AG09309 (cell line): Measurements from ENCODE around the gene C20orf204.
A peak's percentile ranks its signal among the peaks of the same experiment; 100 is the strongest.

ENCODE experiments used
- DNase-seq: peaks from one replicate; pipeline ENCODE4 v3.0.0-alpha.2; 2010; ENCODE audit warnings: low read depth
- H3K4me3 ChIP-seq: 2 replicates; pipeline ENCODE4 v1.5.1; 2011; ENCODE audit warnings: mild to moderate bottlenecking, low read depth, low read length, moderate library complexity; ENCODE audit not compliant: control insufficient read depth
- TF ChIP-seq, protein P1 (sequence below): IDR thresholded peaks from 2 replicates; pipeline ENCODE4 v1.5.1; 2011; ENCODE audit warnings: mild to moderate bottlenecking, low read depth, low read length, inconsistent platforms; ENCODE audit not compliant: insufficient read depth, control insufficient read depth; ENCODE audit errors: missing control alignments

C20orf204 gene

DNA sequence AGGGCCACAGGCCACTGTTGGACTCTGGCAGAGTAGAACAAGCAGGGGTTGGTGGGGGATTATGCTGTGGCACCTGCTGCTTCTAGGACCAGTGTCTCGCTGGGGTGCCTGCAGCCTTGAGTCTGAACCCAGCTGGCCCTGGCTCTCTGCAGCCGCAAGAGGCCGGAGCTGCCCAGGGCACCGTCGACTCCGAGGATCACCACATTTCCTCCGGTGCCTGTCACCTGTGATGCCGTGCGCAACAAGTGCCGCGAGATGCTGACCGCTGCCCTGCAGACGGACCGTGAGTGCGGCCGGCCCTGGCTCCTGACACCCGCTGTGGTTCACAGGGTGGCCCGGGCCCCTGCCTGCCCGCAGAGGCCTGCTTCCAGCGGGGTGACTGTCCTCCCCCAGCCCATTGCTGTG, 33.2 kb downstream of the C20orf204 start:
- no peak for DNase-seq
- TF ChIP-seq, protein P1, sequence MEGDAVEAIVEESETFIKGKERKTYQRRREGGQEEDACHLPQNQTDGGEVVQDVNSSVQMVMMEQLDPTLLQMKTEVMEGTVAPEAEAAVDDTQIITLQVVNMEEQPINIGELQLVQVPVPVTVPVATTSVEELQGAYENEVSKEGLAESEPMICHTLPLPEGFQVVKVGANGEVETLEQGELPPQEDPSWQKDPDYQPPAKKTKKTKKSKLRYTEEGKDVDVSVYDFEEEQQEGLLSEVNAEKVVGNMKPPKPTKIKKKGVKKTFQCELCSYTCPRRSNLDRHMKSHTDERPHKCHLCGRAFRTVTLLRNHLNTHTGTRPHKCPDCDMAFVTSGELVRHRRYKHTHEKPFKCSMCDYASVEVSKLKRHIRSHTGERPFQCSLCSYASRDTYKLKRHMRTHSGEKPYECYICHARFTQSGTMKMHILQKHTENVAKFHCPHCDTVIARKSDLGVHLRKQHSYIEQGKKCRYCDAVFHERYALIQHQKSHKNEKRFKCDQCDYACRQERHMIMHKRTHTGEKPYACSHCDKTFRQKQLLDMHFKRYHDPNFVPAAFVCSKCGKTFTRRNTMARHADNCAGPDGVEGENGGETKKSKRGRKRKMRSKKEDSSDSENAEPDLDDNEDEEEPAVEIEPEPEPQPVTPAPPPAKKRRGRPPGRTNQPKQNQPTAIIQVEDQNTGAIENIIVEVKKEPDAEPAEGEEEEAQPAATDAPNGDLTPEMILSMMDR: no peak
- no peak overlapping the region for H3K4me3 ChIP-seq

DNA sequence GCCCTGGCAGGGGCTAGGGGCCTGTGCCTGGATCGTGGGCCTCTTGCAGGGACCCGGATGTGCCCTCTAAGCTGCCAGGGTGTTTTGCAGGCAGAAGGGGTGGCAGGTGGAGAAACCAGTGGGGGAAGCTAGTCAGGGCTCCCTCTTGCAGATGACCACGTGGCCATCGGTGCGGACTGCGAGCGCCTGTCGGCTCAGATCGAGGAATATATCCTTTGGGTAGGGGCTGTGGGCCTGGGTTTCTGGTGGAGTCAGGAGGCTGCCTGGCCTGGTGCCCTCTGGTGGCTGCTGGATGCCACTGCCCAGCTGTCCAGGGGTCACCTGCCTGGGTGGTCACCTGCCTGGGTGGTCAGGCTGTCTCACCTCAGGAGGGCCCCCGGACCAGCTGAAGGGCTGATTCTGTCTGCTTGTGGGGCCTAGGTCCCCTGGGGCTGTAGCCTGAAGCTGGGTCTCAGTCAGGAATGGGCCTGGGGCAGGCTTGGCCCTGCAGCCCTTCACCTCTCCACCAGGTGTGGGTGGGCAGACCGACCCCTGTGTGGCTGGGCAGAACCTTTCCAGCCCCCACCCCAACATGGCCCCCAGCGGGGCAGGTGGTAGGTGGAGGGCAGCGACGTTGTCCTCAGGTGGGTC, 33.7 kb downstream of the C20orf204 start:
- no peak for DNase-seq
- no peak overlapping the region for H3K4me3 ChIP-seq
- TF ChIP-seq, protein P1: peak; percentile 77

DNA sequence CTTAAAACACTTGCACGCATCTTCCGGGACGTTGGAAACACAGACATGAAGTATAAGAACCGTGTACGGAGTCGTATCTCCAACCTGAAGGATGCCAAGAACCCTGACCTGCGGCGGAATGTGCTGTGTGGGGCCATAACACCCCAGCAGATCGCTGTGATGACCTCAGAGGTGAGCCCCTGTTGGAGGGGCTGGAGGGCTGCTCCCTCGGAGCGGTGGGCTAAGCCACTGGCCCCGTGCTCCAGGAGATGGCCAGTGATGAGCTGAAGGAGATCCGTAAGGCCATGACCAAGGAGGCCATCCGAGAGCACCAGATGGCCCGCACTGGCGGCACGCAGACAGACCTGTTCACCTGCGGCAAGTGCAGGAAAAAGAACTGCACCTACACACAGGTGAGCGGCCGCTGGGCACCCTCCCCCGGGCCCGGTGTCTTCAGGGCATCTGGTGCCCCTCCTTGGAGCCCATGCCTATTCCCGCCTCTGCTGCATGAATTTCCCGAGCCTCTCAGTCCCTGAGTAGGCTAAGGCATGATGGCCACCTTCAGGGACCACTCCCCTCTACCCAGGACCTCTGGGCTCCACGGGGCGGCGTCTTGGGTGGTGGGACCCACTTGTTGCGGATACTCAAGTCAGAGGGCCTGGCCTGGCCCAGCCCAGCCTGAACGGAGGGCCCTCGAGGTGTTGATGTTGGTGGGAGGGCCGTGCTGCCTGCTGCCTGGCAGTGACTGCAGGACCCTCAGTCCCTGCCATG, 34.4 kb downstream of the C20orf204 start:
- no peak overlapping the region for H3K4me3 ChIP-seq
- TF ChIP-seq, protein P1: no peak
- DNase-seq: no peak

DNA sequence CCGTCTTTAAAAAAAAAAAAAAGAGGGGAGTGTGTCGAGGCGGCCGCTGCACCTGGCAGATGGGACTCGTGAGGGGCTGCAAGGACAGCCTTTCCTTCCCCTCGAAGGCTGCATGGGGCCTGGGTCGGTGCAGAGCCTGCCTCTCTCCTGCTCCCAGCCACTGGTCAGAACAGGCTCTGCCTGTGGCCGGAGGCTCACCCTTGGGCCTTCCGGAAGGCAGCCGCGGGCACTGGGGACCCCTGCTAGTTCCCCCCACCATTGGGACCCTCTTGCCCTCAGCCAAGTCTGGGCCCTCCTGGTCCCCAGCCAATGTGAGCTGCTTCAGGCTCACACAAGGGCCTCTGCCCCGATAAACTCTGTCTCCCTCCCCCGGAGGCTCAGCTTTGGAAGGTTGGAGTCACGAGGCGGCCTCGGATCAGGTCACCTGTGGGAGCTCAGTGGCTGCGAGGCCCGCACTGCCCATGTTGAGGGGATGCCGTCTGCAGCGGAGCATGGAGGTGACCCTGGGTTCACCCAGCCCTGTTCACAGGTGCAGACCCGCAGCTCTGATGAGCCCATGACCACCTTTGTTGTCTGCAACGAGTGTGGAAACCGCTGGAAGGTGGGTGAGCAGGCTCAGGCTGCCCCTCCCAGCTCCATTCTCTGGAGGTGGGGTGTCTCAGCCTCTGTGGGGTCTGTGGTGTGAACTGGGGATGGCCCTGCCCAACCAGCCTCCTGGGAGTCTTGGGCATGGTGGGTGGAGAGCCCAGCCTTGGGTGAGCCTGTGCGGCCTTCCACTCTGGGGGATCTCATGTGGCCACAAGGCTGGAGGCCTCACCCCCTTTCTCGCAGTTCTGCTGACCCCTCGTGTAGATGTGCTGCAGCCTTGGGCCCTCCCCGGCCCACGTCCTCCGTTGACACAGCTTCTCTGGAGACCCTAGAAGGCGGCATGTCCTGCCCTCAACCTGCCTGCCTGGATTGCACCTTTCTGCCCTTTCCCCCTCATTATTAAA, 35.7 kb downstream of the C20orf204 start:
- no peak overlapping the region for H3K4me3 ChIP-seq
- DNase-seq: no peak
- TF ChIP-seq, protein P1: no peak

DNA sequence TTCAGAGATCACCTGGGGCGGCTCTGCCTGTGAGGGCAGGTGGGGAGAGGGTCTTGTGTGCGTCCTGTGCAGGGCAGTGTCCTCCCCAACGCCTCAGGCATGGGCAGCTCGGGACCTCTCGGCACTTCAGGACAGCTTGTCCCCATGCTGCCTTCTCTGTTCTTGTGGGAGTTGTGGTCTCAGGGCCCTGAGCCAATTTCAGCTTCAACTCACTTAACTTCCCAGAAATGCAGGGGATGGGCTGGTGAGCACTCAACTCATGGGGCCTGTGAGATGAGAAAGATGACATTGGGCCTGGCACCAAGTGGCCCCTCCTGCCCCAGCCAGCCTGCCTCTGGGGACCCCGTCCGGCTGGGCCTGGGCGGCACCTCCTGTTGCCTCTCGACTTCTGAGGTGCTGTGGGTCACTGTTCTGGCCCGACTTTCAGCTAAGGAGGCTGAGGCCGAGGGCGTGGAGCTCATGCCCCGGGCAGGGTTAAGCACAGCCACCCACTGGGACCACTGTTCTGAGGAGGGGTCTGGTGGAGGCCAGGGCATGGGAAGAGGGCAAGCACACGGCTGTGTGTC, 36.6 kb downstream of the C20orf204 start:
- no peak for DNase-seq
- no peak overlapping the region for H3K4me3 ChIP-seq
- TF ChIP-seq, protein P1: no peak
